H1 (cell line): ENCODE measurements around the gene ULBP1. TPM values are rescaled to one million over a fixed set of nuclear protein-coding genes. Genes with fewer than 3 reads are reported as not detected.

ENCODE experiments used
- CTCF ChIA-PET: fragments of 300-600 bp; sonication (Branson Sonifier 250); formaldehyde crosslinking; loops from one replicate; lab custom pipeline; 2021; ENCODE audit not compliant: partially characterized antibody; lab: Charles Lee
- POLR2A ChIA-PET: fragments of 300-600 bp; sonication (Branson Sonifier 250); formaldehyde crosslinking; loops from one replicate; lab custom pipeline; 2021; ENCODE audit warnings: inconsistent platforms; ENCODE audit not compliant: partially characterized antibody; lab: Charles Lee
- DNase-seq, 2 experiments: peaks; one replicate each; pipeline versions ENCODE4 v3.0.0 to v3.0.0-alpha.2; 2010 to 2022; ENCODE audit warnings: low spot score in 2 of 2, low read depth in 1 of 2, mixed read lengths in 1 of 2
- FAIRE-seq: peaks from 2 replicates; lab custom pipeline; 2011; peaks lifted over from hg19 to GRCh38; lab: Jason Lieb, UNC
- H2AFZ ChIP-seq: 2 replicates; pipeline ENCODE4 v1.8.1; 2012; ENCODE audit warnings: low read length, inconsistent platforms
- H2AK5ac ChIP-seq: 2 replicates; pipeline ENCODE4 v1.6.1; 2013; ENCODE audit warnings: low read depth, low read length
- H2BK120ac ChIP-seq: replicated peaks from 2 replicates; pipeline ENCODE3; 2013; ENCODE audit warnings: low read depth, low read length, inconsistent platforms
- H2BK12ac ChIP-seq: 2 replicates; pipeline ENCODE4 v1.6.1; 2013; ENCODE audit warnings: low read depth, low read length
- H2BK15ac ChIP-seq: 2 replicates; pipeline ENCODE4 v1.6.1; 2013; ENCODE audit warnings: low read length
- H2BK20ac ChIP-seq: 2 replicates; pipeline ENCODE4 v1.6.1; 2013; ENCODE audit warnings: low read length
- H2BK5ac ChIP-seq: 2 replicates; pipeline ENCODE4 v1.6.1; 2013; ENCODE audit warnings: low read depth, low read length
- H3K14ac ChIP-seq: 2 replicates; pipeline ENCODE4 v1.6.1; 2013; ENCODE audit warnings: inconsistent platforms; ENCODE audit not compliant: insufficient read length
- H3K18ac ChIP-seq: 2 replicates; pipeline ENCODE4 v1.6.1; 2013; ENCODE audit warnings: low read length; ENCODE audit errors: extremely low read depth
- H3K23ac ChIP-seq: 2 replicates; pipeline ENCODE4 v1.6.1; 2013; ENCODE audit warnings: inconsistent platforms; ENCODE audit not compliant: insufficient read length
- H3K23me2 ChIP-seq: 2 replicates; pipeline ENCODE4 v1.6.1; 2013; ENCODE audit warnings: low read depth, low read length
- H3K27ac ChIP-seq: 2 replicates; pipeline ENCODE4 v1.6.1; 2011; ENCODE audit warnings: low read depth, low read length, inconsistent platforms
- H3K27me3 ChIP-seq, 4 experiments: replicated peaks in 1 of 4; 1 replicate in 1 of 4; 2 replicates in 3 of 4; pipeline versions ENCODE4 v1.6.1 to v1.8.1; 2011 to 2013; ENCODE audit warnings: low read length in 3 of 4, mild to moderate bottlenecking in 3 of 4, inconsistent platforms in 2 of 4, mixed read lengths in 2 of 4, moderate library complexity in 1 of 4; ENCODE audit not compliant: control insufficient read depth in 3 of 4, insufficient read depth in 3 of 4; ENCODE audit errors: extremely low read depth in 1 of 4
- H3K36me3 ChIP-seq, 4 experiments: 2 replicates each; pipeline versions ENCODE4 v1.6.1 to v1.8.1; 2011 to 2013; ENCODE audit warnings: mild to moderate bottlenecking in 4 of 4, low read length in 3 of 4, moderate library complexity in 2 of 4, control low read depth in 1 of 4, inconsistent platforms in 1 of 4; ENCODE audit not compliant: insufficient read depth in 4 of 4, control insufficient read depth in 2 of 4
- H3K4ac ChIP-seq: replicated peaks from 2 replicates; pipeline ENCODE3; 2013; ENCODE audit warnings: low read length, low read depth, mixed read lengths, inconsistent platforms; ENCODE audit not compliant: insufficient read length
- H3K4me1 ChIP-seq, 4 experiments: replicated peaks in 1 of 4; 1 replicate in 1 of 4; 2 replicates in 3 of 4; pipeline versions ENCODE4 v1.6.1 to v1.8.1; 2011 to 2013; ENCODE audit warnings: low read length in 3 of 4, inconsistent platforms in 2 of 4, mixed read lengths in 1 of 4; ENCODE audit not compliant: insufficient read depth in 4 of 4, control insufficient read depth in 3 of 4
- H3K4me2 ChIP-seq, 2 experiments: 2 replicates each; pipeline versions ENCODE4 v1.6.1 to v1.8.1; 2011 to 2013; ENCODE audit warnings: low read depth in 2 of 2, low read length in 2 of 2, control low read depth in 1 of 2, inconsistent platforms in 1 of 2, mild to moderate bottlenecking in 1 of 2; ENCODE audit not compliant: insufficient read depth in 1 of 2
- H3K4me3 ChIP-seq, 4 experiments: fragments of 200-600, 300-600 bp in 1 of 4; sonication (generic), shearing (Covaris generic), sonication (Bioruptor Twin) in 1 of 4; 2 replicates each; pipeline versions ENCODE4 v1.5.1 to v1.8.1; 2011 to 2016; ENCODE audit warnings: low read length in 4 of 4, low read depth in 3 of 4, control low read depth in 2 of 4, inconsistent platforms in 2 of 4, mild to moderate bottlenecking in 2 of 4, mixed read lengths in 1 of 4, moderate library complexity in 1 of 4; ENCODE audit not compliant: insufficient read depth in 2 of 4; ENCODE audit errors: extremely low read depth in 1 of 4
- H3K56ac ChIP-seq: replicated peaks from 2 replicates; pipeline ENCODE3; 2013; ENCODE audit warnings: low read depth, mild to moderate bottlenecking, mixed read lengths, low read length, inconsistent platforms; ENCODE audit not compliant: insufficient read length
- H3K79me1 ChIP-seq: 2 replicates; pipeline ENCODE4 v1.6.1; 2013; ENCODE audit warnings: low read depth, low read length, control low read depth
- H3K79me2 ChIP-seq, 2 experiments: 2 replicates each; pipeline versions ENCODE4 v1.6.1 to v1.8.1; 2012 to 2013; ENCODE audit warnings: low read length in 2 of 2, mild to moderate bottlenecking in 2 of 2, inconsistent platforms in 1 of 2; ENCODE audit not compliant: insufficient read depth in 2 of 2, control insufficient read depth in 1 of 2
- H3K9ac ChIP-seq, 4 experiments: replicated peaks in 1 of 4; 1 replicate in 1 of 4; 2 replicates in 3 of 4; pipeline versions ENCODE4 v1.6.1 to v1.8.1; 2011 to 2013; ENCODE audit warnings: low read depth in 3 of 4, low read length in 3 of 4, control low read depth in 2 of 4, mild to moderate bottlenecking in 2 of 4, moderate library complexity in 2 of 4, inconsistent platforms in 1 of 4; ENCODE audit errors: extremely low read depth in 1 of 4
- H3K9me3 ChIP-seq, 2 experiments: 2 replicates each; pipeline versions ENCODE4 v1.6.1 to v1.8.1; 2012 to 2013; ENCODE audit warnings: mild to moderate bottlenecking in 2 of 2, moderate library complexity in 2 of 2, control low read depth in 1 of 2, inconsistent platforms in 1 of 2, low read depth in 1 of 2, low read length in 1 of 2, mixed read lengths in 1 of 2; ENCODE audit not compliant: insufficient read depth in 2 of 2
- H4K20me1 ChIP-seq, 2 experiments: replicated peaks in 1 of 2; 2 replicates each; pipeline versions ENCODE3 to v1.8.1; 2011 to 2013; ENCODE audit warnings: inconsistent platforms in 2 of 2, low read length in 2 of 2, mild to moderate bottlenecking in 1 of 2; ENCODE audit not compliant: insufficient read depth in 2 of 2, control insufficient read depth in 1 of 2
- H4K5ac ChIP-seq: 2 replicates; pipeline ENCODE4 v1.6.1; 2013; ENCODE audit warnings: low read length, low read depth, mixed read lengths, inconsistent platforms; ENCODE audit not compliant: insufficient read length
- H4K8ac ChIP-seq: 2 replicates; pipeline ENCODE4 v1.8.0; 2013; ENCODE audit warnings: mild to moderate bottlenecking, moderate library complexity, low read length, inconsistent platforms; ENCODE audit not compliant: insufficient read depth; ENCODE audit errors: extremely low read depth
- H4K91ac ChIP-seq: replicated peaks from 2 replicates; pipeline ENCODE3; 2013; ENCODE audit warnings: low read length, mixed read lengths, inconsistent platforms; ENCODE audit not compliant: insufficient read length
- CHD2 ChIP-seq: IDR thresholded peaks from 2 replicates; pipeline ENCODE4 v1.6.1; 2012; ENCODE audit warnings: low read length, improper control_type of control experiment
- RFX5 ChIP-seq: IDR thresholded peaks from 2 replicates; pipeline ENCODE4 v1.6.1; 2011; ENCODE audit warnings: low read depth, low read length, improper control_type of control experiment, borderline replicate concordance
- SIX5 ChIP-seq: IDR thresholded peaks from 2 replicates; pipeline ENCODE4 v1.6.1; 2011; ENCODE audit warnings: mild to moderate bottlenecking, low read depth, low read length
- polyA plus RNA-seq, 7 experiments: library from polyadenylated mRNA; depleted of rRNA in 3 of 7; stranded (reverse) in 5 of 7; unstranded in 2 of 7; fragments of >200 nt in 5 of 7; fragments of 200-250 nt in 2 of 7; gene quantifications; 1 replicate in 5 of 7; 2 replicates in 1 of 7; 4 replicates in 1 of 7; pipeline versions ENCODE4 v1.2.1 to v1.2.3, GENCODE V29; 2011 to 2013; ENCODE audit warnings: missing spikeins in 2 of 7, mixed read lengths in 2 of 7
- total RNA-seq: library from RNA; stranded (reverse); fragmentation: NEBNext Ultra II Directional; extraction: Animal tissue kit (Norgen Biotek cat#: 25700); gene quantifications from 2 replicates; pipeline ENCODE4 v1.2.1, GENCODE V29; 2021

Gene ULBP1
- total and polyA plus RNA-seq, 2 of the 8 experiments (the other 6 are each of a cell fraction or from before 2014, with no cell fraction given) = 0.32 to 0.60 TPM

- Histone ChIP-seq H3K9ac (no peak overlapping the region), H2BK12ac (no peak overlapping the region), H3K23me2 (no peaks in the 10 kb centered on the region; the same call in 1 of the 2 replicates), H3K4me2 (no peak overlapping the region), H3K23ac (no peak overlapping the region), H3K79me2 (no peaks in the 10 kb centered on the region)
- TF ChIP-seq CHD2 (no peak), SIX5 (no peak), RFX5 (no peak)
- TF ChIP-seq, all 59 proteins: peak for 0
- FAIRE-seq = no peak
- Histone ChIP-seq H3K36me3 (no peaks in the 10 kb centered on the region), H4K5ac (no peak overlapping the region), H3K14ac (no peak overlapping the region), H4K20me1 (peaks cover 0 to 1% of the 10 kb centered on the region in 2 experiments), H3K4ac (no peak overlapping the region), H2BK5ac (no peak overlapping the region), H2BK15ac (no peak overlapping the region), H3K56ac (no peak overlapping the region), H3K18ac (no peak overlapping the region), H4K91ac (no peak overlapping the region), H3K27me3 (peaks cover 3 to 39% (median 19%) of the 10 kb centered on the region in 4 experiments), H2BK20ac (no peak overlapping the region), H2AFZ (no peak overlapping the region), H3K9me3 (no peaks in the 10 kb centered on the region), H3K79me1 (no peaks in the 10 kb centered on the region), H2AK5ac (no peak overlapping the region), H4K8ac (no peak overlapping the region), H3K4me3 (no peak overlapping the region), H3K27ac (no peak overlapping the region), H2BK120ac (no peak overlapping the region), H3K4me1 (no peaks in the 10 kb centered on the region)
- ChIA-PET POLR2A (no interaction called here), CTCF (no interaction called here)
- DNase-seq = no peak
Measured at GRCh38 chr6:149975400-149975799, 11.7 kb downstream of the ULBP1 start.
